Nephron progenitor cell (in vitro differentiated cells): ENCODE measurements around the gene SHISA9.

Experiments used
- DNase-seq: peaks from one replicate; pipeline ENCODE4 v3.0.0; 2021
- H3K27ac Mint-ChIP-seq: 2 replicates; pipeline ENCODE4 v1.8.0; 2021; ENCODE audit warnings: mild to moderate bottlenecking, moderate library complexity, mixed read lengths
- H3K27me3 Mint-ChIP-seq: 2 replicates; pipeline ENCODE4 v1.8.0; 2021; ENCODE audit warnings: mild to moderate bottlenecking, low read depth, mixed read lengths; ENCODE audit not compliant: poor library complexity
- H3K36me3 Mint-ChIP-seq: 2 replicates; pipeline ENCODE4 v1.8.0; 2021; ENCODE audit warnings: low read depth, mixed read lengths
- H3K4me1 Mint-ChIP-seq: 2 replicates; pipeline ENCODE4 v1.8.0; 2021; ENCODE audit warnings: mixed read lengths
- H3K4me3 Mint-ChIP-seq: 2 replicates; pipeline ENCODE4 v1.8.0; 2021; ENCODE audit warnings: mild to moderate bottlenecking, moderate library complexity, mixed read lengths
- H3K9me3 Mint-ChIP-seq: 2 replicates; pipeline ENCODE4 v1.8.0; 2021; ENCODE audit warnings: mild to moderate bottlenecking, moderate library complexity, mixed read lengths
- TF ChIP-seq, protein P1 (sequence below): fragments of 200-600 bp; sonication (generic); IDR thresholded peaks from 2 replicates; pipeline ENCODE4 v1.5.0; 2021; ENCODE audit warnings: antibody characterized with exemption

The SHISA9 gene

GRCh38 chr16:12868169-12868568 lies 33.2 kb upstream of the SHISA9 start:
- peaks cover 9% of the 10 kb centered on the region for H3K27me3 Mint-ChIP-seq
- H3K27ac Mint-ChIP-seq = no peak overlapping the region
- no peaks in the 10 kb centered on the region for H3K4me1 Mint-ChIP-seq
- DNase-seq = no peak
- H3K9me3 Mint-ChIP-seq = no peaks in the 10 kb centered on the region
- no peak overlapping the region for H3K4me3 Mint-ChIP-seq
- TF ChIP-seq, protein P1, sequence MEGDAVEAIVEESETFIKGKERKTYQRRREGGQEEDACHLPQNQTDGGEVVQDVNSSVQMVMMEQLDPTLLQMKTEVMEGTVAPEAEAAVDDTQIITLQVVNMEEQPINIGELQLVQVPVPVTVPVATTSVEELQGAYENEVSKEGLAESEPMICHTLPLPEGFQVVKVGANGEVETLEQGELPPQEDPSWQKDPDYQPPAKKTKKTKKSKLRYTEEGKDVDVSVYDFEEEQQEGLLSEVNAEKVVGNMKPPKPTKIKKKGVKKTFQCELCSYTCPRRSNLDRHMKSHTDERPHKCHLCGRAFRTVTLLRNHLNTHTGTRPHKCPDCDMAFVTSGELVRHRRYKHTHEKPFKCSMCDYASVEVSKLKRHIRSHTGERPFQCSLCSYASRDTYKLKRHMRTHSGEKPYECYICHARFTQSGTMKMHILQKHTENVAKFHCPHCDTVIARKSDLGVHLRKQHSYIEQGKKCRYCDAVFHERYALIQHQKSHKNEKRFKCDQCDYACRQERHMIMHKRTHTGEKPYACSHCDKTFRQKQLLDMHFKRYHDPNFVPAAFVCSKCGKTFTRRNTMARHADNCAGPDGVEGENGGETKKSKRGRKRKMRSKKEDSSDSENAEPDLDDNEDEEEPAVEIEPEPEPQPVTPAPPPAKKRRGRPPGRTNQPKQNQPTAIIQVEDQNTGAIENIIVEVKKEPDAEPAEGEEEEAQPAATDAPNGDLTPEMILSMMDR = no peak
- no peaks in the 10 kb centered on the region for H3K36me3 Mint-ChIP-seq

DNA sequence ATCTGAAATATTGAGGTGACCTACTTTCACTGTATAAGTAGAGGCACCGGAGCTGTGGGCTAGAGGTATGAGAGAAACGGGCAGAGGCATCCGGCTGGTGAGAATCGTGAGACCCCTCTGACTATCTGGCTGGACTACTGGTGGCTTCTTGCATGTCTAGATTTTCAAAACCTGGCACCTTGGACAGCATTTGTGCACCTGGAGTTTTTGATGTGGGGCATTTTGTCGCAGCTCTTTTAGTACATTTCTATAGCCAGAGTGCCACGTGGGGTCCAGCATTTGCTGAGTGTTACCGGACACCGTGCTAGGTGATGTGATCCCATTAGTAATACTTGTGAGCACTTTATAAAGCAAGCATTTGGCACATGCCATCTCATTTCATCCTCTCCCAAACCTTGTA lies 32.6 kb upstream of the SHISA9 start:
- H3K36me3 Mint-ChIP-seq = no peaks in the 10 kb centered on the region
- no peak overlapping the region for H3K27ac Mint-ChIP-seq
- no peak for DNase-seq
- no peaks in the 10 kb centered on the region for H3K4me1 Mint-ChIP-seq
- TF ChIP-seq, protein P1 = no peak
- H3K4me3 Mint-ChIP-seq = no peak overlapping the region
- no peaks in the 10 kb centered on the region for H3K9me3 Mint-ChIP-seq
- H3K27me3 Mint-ChIP-seq = peaks cover 10% of the 10 kb centered on the region

DNA sequence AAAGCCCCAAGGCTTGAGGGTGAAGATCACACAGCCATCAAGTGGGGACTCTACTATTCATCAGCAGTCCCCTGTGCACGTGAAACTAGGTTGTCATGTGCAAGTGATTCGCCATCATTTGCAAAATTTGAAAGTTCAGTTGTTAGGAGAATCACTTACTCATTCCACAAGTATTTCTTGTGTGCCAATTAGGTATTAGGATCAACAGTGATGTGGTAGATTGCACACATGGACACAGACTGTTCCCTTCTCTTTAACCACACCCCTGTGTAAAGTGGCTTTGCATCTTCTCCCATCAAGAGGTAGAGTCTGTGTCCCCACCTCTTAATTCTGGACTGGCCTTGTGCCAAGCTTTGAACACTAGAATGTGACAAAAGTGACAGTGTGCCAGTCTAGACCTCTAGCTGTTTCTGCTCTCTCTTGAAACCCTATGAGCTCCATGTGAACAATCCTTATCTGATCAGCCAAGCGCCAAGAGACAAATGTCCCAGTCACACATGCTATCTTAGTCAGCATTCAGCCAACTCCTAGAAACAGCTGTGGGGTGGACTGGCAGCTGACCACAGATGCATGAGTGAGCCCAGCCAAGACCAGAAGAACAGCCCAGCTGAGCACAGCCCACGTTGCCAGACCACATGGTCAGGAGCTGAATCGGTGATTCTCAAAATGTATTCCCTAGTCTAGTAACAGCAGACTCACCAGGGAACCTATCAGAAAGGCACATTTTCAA lies 31.5 kb upstream of the SHISA9 start:
- H3K4me3 Mint-ChIP-seq = no peak overlapping the region
- peaks cover 6% of the 10 kb centered on the region for H3K27me3 Mint-ChIP-seq
- TF ChIP-seq, protein P1 = no peak
- no peak overlapping the region for H3K27ac Mint-ChIP-seq
- H3K4me1 Mint-ChIP-seq = no peaks in the 10 kb centered on the region
- no peaks in the 10 kb centered on the region for H3K36me3 Mint-ChIP-seq
- no peaks in the 10 kb centered on the region for H3K9me3 Mint-ChIP-seq
- DNase-seq = no peak

- no peaks in the 10 kb centered on the region for H3K4me1 Mint-ChIP-seq
- peaks cover 4% of the 10 kb centered on the region for H3K27me3 Mint-ChIP-seq
- TF ChIP-seq, protein P1 = no peak
- no peaks in the 10 kb centered on the region for H3K9me3 Mint-ChIP-seq
- DNase-seq = no peak
- H3K36me3 Mint-ChIP-seq = no peaks in the 10 kb centered on the region
- H3K4me3 Mint-ChIP-seq = no peak overlapping the region
- H3K27ac Mint-ChIP-seq = no peak overlapping the region
These were observed 29.6 kb upstream of the SHISA9 start for GRCh38 chr16:12871784-12872183.

GRCh38 chr16:12874186-12874585 lies 27.2 kb upstream of the SHISA9 start:
- Mint-ChIP-seq H3K9me3 (no peaks in the 10 kb centered on the region), H3K4me3 (no peak overlapping the region), H3K4me1 (no peaks in the 10 kb centered on the region), H3K36me3 (no peaks in the 10 kb centered on the region), H3K27ac (no peak overlapping the region), H3K27me3 (peaks cover 8% of the 10 kb centered on the region)
- TF ChIP-seq, protein P1 = no peak
- no peak for DNase-seq

DNA sequence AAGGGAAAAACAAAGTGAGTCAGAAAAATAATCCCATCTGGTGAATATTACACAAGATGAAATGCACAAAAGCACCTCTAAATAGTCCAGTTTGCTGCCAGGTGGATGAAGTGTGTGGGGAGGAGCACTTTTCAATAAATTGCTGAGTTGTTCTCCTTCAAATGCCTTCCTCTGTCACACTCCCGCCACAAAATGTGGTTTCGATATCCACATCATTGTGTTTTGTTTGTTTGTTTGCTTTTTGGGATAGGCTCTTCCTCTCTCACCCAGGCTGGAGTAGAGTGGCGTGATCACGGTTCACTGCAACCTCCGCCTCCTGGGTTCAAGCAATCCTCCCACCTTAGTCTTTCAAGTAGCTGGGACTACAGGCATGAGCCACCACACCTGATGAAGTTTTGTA lies 24.6 kb upstream of the SHISA9 start:
- Mint-ChIP-seq H3K4me1 (no peaks in the 10 kb centered on the region), H3K27ac (no peak overlapping the region), H3K4me3 (no peak overlapping the region), H3K9me3 (no peaks in the 10 kb centered on the region), H3K36me3 (no peaks in the 10 kb centered on the region), H3K27me3 (peaks cover 8% of the 10 kb centered on the region)
- TF ChIP-seq, protein P1 = no peak
- no peak for DNase-seq
